GM12872 (cell line): ENCODE measurements around the gene SLC35B2.

Source experiments
- CTCF ChIP-seq: IDR thresholded peaks from 3 replicates; pipeline ENCODE4 v1.5.1; 2011; ENCODE audit warnings: low read depth, mild to moderate bottlenecking, low read length, moderate library complexity; ENCODE audit not compliant: insufficient read depth

Gene SLC35B2

GRCh38 chr6:44301782-44302564 is 44.6 kb upstream of the SLC35B2 start:
- TF ChIP-seq CTCF, result no peak

- TF ChIP-seq CTCF, result no peak
Observed at GRCh38 chr6:44301106-44301505, 43.8 kb upstream of the SLC35B2 start.

- no peak for TF ChIP-seq CTCF
Observed at GRCh38 chr6:44300292-44300823, 43.0 kb upstream of the SLC35B2 start.

- no peak for TF ChIP-seq CTCF
Observed at GRCh38 chr6:44298864-44299263, 41.5 kb upstream of the SLC35B2 start.

- TF ChIP-seq CTCF, result no peak
Observed at GRCh38 chr6:44298055-44298803, 40.9 kb upstream of the SLC35B2 start.

GRCh38 chr6:44297063-44298038 is 40.0 kb upstream of the SLC35B2 start:
- TF ChIP-seq CTCF, result no peak
